Ishikawa (cell line): Measurements from ENCODE around the gene GCH1.

Source experiments
- CEBPB ChIP-seq: IDR thresholded peaks from 2 replicates; pipeline ENCODE4 v1.6.1; 2012
- CREB1 ChIP-seq: IDR thresholded peaks from 2 replicates; pipeline ENCODE4 v1.6.1; 2012; ENCODE audit warnings: low read depth
- EGR1 ChIP-seq: IDR thresholded peaks from 2 replicates; pipeline ENCODE4 v1.6.1; 2012
- EP300 ChIP-seq: IDR thresholded peaks from 2 replicates; pipeline ENCODE4 v1.6.1; 2012; ENCODE audit warnings: borderline replicate concordance
- RAD21 ChIP-seq: IDR thresholded peaks from 2 replicates; pipeline ENCODE4 v1.6.1; 2012; ENCODE audit warnings: low read depth
- REST ChIP-seq: IDR thresholded peaks from 2 replicates; pipeline ENCODE4 v1.6.1; 2012; ENCODE audit warnings: low read depth, mild to moderate bottlenecking
- TAF1 ChIP-seq: IDR thresholded peaks from 2 replicates; pipeline ENCODE4 v1.6.1; 2012; ENCODE audit warnings: low read depth, mild to moderate bottlenecking
- TCF12 ChIP-seq: IDR thresholded peaks from 2 replicates; pipeline ENCODE4 v1.6.1; 2012; ENCODE audit warnings: low read depth
- TEAD4 ChIP-seq: IDR thresholded peaks from 2 replicates; pipeline ENCODE4 v1.6.1; 2012
- YY1 ChIP-seq: IDR thresholded peaks from 2 replicates; pipeline ENCODE4 v1.6.1; 2012; ENCODE audit warnings: low read depth

- TF ChIP-seq EP300 (no peak), CEBPB (no peak), TEAD4 (no peak), TAF1 (no peak), REST (no peak), YY1 (no peak), TCF12 (no peak), CREB1 (no peak), EGR1 (no peak), RAD21 (no peak)
These were observed 11.8 kb downstream of the GCH1 start for GRCh38 chr14:54890788-54891187.
